ENCODE data around the gene LGMN.

The LGMN gene

DNA sequence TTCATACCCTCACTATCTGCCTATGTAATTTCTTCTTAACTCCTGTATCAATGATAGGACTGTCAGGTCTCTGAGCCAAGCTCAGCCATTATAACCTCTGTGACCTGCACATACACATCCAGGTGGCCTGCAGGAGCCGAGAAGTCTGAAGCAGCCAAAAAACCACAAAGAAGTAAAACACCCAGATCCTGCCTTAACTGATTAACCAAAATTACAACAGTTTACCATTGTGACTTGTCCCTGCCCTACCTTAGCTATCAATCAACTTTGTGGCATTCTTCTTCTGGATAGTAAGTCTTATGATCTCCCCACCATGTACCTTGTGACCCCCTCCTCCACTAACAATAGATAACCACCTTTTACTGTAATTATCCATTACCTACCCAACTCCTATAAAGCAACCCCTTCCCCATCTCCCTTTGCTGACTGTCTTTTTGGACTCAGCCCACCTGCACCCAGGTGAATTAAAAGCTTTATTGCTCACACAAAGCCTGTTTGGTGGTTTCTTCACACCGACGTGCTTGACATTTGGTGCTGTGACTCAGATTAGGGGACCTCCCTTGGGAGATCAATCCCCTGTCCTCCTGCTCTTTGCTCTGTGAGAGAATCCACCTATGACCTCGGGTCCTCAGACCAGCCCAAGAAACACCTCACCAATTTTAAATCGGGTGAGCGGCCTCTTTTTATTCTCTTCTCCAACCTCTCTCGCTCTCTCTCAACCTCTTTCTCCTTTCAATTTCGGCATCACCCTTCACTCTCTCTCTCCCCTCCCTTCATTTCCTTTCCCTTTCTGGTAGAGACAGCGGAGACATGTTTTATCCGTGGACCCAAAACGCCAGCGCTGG, 11.5 kb upstream of the LGMN start:
- no peak for DNase-seq

DNA sequence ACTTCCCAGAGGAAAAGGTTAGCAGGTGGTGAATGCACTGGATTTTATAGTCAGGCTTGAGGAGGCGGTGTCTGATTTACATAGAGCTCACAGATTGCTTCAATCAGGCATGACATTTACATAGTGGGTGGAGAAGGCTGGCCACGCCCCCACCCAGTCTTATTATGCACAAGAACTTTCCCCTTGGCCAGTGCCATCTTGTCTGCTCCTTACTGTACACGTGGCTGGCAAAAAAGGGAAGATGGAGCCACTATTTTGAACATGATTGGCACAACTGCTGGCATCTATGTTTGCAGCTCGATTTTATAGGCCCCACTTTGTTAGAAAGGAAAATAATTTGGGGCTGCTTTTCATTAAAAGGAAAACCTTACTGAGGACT, 10.9 kb upstream of the LGMN start:
- no peak for DNase-seq

DNA sequence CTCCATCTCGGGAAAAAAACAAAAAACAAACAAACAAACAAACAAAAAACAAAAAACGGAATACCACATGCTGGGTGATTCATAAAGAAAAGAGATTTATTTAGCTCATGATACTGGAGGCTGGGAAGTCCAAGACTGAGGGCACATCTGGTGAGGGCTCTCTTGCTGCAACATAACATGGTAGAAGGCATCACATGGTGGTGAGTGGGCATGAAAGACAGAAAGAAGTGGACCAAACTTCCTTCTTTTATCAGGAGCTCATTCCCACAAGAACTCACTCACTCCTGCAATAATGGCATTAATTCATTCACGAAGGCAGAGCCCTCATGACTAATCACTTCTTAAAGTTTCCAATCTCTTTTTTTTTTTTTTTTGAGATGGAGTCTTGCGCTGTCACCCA, 8.0 kb upstream of the LGMN start:
- no peak for DNase-seq

DNA sequence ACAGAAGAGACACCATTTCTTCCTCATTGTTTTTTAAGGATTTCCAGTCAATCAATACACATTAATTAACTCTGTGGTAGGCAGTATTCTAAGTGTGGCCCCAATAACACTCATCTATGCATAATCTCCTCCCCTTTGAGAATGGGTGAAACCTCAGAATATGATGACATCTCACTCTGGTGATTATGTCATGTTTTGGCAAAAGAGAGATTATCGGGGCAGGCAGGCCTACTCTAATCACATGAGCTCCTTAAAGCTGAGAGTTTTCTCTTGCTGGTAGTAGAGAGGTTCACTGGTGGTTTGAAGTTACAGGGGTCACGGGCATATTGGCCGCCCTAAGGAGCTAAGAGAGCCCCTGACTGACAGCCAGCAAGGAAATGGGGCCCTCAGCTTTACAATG, 7.1 kb upstream of the LGMN start:
- no peak for DNase-seq

DNA sequence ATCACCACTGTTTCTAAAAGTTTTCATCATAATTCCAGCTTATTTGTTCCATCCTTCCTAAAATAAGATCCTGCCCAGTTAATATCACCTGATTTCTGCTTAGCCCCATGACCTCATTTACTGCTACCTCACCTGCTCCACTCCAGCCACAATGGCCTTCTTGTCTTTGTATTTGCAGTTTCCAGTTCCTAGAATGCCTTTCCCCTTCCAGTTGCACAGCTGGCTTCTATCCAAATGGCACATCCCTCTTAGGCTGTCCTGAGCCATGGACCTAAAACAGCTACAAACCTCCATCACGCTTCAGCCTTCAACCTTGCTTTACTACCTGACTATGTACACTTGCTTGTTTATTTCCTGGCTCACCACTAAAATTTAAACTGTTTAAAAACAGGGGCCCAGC, 6.5 kb upstream of the LGMN start:
- DNase-seq = no peak

DNA sequence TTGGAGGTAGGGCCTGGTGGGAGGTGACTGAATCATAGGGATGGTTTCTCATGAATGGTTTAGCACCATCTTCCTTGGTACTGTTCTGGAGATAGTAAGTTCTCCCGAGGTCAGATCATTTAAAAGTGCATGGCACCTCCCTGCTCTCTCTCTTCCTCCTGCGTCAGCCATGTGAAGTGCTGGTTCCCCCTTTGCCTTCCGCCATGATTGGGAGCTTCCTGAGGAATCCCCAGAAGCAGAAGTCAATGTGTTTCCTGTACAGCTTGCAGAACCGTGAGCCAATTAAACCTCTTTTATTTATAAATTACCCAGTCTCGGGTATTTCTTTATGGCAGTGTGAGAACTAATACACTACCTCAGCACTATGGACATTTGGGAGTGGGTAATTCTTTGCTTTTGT, 4.8 kb upstream of the LGMN start:
- no peak for DNase-seq

DNA sequence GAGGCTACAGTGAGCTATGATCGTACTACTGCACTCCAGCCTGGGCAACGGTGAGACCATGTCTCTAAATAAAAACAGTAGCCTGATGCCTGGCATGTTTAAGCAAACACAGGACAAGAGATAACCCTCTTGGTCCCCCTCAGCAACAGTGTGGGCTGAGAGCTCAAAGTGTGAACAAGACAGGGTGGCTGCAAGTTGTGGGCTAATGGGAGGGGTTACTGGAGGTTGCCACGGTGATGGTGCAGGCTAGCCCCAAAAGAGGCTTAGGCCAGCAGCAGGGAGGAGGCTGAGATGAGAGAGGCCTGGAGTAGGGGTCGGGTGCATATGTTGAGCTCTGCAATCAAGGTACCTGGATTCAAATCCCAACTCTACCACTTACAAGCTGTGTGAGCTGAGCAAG, 3.4 kb upstream of the LGMN start:
- no peak for DNase-seq

DNA sequence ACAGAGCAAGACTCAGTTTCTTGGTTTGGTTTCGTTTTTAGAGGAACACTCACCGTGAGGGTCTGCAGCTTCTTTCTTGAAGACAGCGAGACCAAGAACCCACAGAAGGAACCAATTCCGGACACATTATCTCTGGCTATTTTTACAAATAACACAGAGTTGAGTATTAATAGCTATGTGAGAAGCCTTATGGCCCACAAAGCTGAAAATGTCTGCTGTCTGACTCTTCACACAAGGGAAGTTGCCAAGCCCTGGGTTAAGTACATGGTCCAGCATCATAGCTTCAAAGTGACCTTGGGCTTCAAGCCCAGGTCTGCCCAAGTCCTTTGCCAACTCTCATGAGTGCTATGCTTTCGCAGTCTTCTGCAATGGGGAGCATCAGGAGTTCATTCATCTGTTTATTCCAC, 2.6 kb upstream of the LGMN start:
- no peak for DNase-seq

DNA sequence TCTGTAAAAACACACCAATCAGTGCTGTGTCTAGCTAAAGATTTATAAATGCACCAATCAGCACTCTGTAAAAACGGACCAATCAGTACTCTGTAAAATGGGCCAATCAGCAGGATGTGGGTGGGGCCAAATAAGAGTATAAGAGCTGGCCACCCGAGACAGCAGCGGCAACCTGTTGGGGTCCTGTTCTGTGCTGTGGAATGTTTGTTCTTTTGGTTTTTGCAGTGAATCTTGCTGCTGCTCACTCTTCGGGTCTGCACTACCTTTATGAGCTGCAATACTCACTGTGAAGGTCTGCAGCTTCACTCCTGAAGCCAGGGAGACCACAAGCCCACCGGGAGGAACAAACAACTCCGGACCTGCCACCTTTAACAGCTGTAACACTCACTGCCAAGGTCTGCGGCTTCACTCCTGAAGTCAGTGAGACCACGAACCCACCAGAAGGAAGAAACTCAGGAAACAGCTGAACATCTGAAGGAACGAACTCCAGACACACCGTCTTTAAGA, 1.8 kb upstream of the LGMN start:
- peak; percentile 41 for DNase-seq

DNA sequence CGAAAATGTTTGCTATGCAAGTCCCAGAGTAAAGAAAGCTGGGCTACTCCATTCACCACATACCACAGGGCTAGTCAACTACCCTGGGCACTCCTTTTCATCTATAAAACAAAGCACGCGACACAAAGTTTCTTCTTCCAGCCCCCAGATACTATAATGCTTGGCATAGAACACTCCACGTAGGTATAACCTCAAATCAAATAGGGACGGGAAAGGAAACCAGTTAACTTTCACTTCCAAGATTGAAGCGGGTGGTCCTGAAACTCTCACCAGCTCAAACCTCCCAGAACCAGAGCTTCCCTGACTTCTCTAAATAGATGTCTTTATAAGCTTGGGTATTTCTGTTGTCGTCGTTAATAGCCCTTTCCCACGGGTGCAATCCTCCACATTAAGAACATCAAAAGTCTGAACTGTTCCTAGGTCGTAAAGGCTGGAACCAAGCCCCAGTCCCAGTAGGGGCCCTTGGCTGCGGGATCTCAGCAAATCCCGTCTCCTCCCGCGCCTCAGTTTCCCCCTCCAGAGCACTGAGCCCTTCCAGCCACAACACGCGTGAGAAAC, 647 bp downstream of the LGMN start:
- DNase-seq = no peak

DNA sequence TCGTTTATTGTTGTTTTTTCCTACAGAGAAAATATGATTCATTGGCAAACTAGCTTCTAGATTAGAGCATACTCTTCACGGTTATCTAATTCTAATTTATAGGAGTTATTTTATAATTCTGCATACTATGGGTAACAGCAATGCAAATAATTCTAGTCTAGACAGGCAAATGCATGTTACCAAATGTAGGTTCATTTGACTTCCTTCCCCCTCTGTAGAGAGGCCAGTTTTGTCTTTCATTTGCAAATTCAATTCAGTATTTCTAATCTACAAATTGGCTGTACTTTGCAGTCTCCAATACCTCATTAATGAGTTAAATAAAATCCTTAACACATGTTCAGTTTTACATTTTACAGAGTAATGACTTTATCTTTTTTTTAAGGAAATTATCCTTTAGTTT, 4.2 kb downstream of the LGMN start:
- DNase-seq = no peak

DNA sequence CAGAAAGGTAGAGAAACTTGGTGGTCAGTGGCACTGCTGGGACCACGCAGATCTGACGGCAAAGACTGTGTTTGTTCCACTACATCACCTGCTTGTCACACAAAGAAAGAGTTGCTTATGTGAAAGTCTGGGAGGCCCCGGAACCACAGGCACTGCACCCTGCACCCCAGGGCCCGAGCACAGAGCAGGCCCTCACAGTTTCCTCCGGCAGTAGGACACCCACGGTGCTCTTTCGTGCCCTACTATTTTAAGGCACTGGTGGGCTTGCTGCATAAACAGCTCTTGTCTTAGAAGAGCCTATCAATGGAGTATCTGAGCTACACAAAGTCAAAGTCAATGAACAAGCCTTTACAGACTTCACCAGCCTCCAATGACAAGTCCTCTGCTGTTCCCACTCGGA, 8.0 kb downstream of the LGMN start:
- no peak for DNase-seq

DNA sequence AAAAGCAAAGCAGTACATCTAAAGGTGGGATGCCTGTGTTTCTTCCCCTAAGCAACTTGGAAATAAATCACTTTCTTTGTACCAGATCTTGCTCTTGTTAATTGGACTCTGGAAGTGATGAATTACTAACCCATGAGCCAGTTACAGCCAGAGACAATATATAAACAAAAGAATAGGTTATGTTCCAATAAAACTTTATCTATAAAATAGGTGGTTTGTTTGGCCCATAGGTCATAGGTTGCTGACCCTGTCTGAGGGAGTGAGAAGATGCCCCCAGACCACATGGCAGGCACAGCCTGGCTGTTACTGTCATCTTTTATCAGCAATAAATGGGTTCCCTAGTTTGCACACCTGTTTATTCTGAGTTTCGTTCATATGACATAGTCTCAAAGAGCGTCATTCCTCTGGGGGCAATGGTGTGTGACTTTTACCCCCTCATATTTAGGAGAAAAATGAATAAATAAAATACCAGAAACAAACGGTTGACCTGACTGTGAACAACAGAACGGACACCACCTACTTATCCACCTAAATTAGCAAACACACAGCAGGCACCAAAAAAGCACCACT, 10.7 kb downstream of the LGMN start:
- DNase-seq = no peak

DNA sequence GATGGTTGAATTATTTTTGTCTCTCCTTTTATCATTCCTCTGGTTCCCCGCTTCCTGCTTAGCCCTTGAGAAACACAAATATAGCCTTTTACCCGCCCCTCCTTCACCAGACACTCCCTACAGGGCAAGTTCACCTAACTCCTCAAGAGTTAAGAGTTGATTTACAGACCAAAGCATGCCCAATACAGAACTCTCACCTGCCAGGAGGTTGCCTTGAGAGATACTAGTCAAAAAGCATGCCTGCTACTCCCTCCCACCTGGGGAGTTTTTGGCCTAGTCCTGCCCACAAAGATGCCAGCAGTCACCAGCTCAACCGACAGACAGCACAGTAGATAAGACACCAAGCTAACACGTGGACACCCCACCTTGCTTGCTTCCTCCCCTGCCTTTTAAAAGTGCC, 11.2 kb downstream of the LGMN start:
- no peak for DNase-seq

DNA sequence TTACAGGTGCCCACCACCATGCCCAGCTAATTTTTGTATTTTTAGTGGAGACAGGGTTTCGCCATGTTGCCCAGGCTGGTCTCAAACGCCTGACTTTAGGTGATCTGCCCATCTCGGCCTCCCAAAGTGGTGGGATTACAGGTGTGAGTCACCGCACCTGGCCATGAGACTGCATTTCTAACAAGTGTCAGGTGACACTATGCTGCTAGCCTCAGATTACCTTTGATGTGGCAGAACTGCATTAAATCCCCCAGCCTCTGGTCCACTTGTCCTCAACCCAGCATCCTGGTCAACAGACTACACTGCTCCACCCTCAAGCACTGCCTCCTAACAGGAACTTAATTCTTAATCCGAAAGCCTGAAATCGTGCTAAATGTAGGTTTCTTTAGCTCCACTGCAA, 13.1 kb downstream of the LGMN start:
- DNase-seq = no peak

DNA sequence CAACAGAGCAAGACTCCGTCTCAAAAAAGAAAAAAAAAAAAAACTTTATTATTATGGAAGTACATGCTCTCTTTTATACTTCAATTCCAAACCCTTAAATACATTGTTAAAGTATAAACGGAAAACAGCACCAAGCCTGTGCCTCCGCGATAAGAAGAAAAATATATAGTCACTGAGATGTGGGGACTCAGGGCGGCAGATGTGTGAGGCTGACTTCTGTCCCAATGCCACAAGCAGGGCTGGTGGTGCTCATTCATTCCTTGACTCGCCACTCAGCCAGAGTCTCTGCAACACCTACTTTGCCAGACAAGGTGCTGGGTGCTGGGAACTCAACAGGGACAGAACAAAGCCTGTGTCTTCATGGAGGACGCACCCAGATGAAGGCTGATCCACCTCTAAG, 13.8 kb downstream of the LGMN start:
- DNase-seq = no peak

DNA sequence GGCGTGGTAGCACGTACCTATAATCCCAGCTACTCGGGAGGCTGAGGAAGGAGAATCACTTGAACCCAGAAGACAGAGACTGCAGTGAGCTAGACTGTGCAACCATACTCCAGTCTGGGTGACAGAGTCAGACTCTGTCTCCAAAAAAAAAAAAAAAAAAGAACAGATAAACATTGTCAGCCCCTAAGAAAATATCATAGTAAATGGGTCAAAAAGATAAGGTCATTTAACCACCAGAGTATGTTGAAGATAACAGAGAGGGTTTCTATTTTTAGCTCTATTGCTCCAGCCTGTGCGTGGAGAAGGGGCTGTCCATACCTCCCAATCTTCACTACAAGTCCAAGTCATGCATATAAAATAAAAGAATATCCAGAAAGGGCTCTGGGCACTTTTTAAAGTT, 15.4 kb downstream of the LGMN start:
- DNase-seq = no peak

DNA sequence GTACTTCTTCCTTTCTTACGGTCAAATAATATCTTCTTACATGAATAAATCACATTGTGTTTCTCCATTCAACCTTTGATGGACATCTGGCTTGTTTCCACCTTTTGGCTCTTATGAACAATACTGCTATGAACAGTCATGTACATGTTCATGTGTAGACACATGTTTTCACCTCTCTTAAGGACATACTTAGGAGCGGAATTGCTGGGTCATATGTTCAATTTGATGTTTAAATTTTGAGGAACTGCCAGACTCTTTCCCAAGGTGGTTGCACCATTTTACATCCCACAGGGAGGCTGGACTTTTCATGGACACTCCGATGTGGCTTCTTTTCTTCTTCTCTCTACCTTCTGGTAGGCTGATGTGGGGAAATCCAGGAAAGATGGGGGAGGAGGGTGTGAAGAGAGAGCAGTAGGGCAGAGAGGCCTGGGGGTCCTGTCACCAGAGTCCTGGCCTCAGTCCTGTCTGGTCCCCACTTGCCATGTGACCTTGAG, 16.8 kb downstream of the LGMN start:
- DNase-seq = no peak

DNA sequence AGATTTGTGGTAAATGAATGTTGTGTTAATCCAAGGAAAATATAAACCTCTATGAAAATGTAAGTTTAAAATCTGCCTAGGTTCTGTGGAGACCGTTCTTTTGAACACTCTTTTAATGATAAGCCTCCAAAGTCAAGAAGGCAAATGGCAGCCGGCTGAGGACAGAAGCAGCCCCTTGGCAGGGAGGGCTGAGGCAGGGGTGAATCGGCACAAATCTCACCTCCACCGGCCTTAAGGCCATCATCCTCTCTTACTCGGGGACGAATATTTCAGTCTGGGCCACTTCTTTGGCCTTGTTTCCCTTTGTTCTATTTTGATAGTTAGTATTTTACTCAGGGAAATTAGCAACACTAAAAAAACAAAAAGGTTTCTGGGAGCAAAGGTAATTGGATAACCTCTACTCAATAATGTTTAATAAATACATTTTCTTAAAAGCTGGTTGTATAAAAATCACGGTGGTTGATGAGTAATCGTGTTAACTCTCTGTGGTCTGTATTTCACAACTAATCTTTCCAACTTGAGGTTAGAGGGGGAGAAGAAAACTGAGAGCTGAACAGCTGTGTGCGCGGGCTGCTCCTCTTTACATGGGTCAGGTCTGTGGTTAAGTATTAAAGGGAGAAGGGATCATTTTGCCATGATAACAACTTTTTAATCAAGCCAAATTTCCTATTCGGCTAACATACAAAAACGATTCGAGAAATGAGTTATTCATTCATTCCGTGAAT, 18.6 kb downstream of the LGMN start:
- no peak for DNase-seq

DNA sequence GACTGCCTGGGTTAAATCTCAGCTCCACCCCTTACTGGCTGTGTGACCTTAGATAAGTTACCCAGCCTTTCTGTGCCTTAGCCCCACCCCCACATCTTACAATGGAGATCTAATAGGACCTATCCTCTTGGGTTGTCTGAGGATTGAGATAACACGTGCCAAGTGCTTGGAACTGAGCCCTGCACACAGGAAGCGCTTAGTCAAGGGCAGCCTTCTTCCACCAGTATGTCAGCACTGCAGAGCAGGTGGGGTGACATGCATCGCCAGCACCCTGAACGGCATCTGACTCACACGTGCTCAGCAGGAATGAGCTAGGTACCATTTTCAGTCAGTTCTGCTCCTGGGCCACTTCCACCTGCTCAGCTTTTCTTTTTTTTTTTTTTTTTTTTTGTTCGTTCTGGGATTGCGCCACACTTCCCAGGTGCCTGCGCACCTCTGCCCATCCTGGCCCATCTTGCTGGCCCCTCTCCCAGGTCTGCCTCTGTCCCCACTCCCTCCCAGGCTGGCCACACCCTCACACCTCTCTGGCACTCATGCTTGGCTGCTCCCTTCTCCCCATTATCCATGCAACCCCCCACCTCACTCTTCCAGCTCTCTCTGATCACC, 19.6 kb downstream of the LGMN start:
- DNase-seq = no peak

DNA sequence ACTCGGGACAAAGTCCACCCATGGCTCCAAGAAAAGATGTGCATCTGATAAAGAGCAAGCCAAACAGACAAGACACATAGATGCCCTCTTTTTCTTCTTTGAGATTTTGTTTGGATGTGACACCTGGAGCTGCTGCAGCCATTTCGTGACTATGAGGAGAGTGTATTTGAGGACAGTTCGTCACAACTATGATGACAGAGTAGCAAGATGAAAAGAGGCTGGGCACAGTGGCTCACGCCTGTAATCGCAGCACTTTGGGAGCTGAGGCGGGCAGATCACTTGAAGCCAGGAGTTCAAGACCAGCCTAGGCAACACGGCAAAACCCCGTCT, 21.5 kb downstream of the LGMN start:
- DNase-seq = no peak

DNA sequence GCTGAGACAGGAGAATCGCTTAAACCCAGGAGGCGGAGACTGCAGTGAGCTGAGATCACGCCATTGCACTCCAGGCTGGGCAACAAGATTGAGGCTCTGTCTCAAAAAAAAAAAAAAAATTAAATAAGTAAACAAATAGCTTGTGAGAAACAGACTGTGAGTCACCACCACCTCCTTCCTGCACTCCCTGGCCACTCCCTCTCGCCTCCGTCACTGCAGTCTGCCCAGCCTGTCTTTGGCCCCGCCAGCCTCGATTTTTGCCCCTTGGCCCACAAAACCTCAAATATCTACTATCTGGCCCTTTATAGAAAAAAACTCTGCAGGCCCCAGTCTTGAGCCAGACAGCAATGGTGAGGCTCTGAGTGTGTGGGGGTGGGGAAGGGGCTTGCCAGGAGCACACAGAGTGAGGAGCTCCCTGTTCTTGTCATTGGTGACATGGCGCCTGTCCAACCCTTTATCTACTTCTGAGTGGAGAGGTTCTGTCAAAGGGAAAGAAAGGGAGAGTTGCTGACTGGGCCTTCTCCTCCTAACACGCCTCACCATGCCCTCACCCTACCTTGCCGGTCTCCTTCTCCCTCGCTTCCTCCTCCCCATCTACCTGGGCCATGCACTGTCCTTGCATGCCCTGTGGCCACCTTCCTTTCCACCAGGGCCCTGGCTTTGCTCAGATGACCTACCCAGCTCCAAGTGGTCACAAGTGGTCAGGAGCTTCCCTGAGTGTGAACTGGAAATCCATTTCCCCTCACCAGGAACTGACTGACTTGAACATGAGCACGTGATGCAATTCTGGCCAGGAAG, 22.1 kb downstream of the LGMN start:
- peak; percentile 49 for DNase-seq
